ENCODE measurements around the gene CFAP68.

Gene CFAP68

GRCh38 chr11:111838054-111838453 is 41.3 kb upstream of the CFAP68 start:
- no peak for TF ChIP-seq CTCF (conservative IDR thresholded peaks at IDR 0.05)
- H3K27ac ChIP-seq = no peak overlapping the region

- no peak for TF ChIP-seq CTCF (conservative IDR thresholded peaks at IDR 0.05)
Measured at GRCh38 chr11:111840143-111840542, 39.2 kb upstream of the CFAP68 start.

GRCh38 chr11:111841370-111842053 is 37.8 kb upstream of the CFAP68 start:
- peak overlapping the region; percentile 63 for H3K27ac ChIP-seq
- peak; percentile 93 for TF ChIP-seq CTCF (conservative IDR thresholded peaks at IDR 0.05)

More at GRCh38 chr11:111840143-111840542, 39.2 kb upstream of the CFAP68 start:
- H3K27ac ChIP-seq = peak overlapping the region; percentile 63

GRCh38 chr11:111843661-111844060 is 35.7 kb upstream of the CFAP68 start:
- no peak overlapping the region for H3K27ac ChIP-seq
- TF ChIP-seq CTCF (conservative IDR thresholded peaks at IDR 0.05) = no peak

- no peak overlapping the region for H3K27ac ChIP-seq
- TF ChIP-seq CTCF (conservative IDR thresholded peaks at IDR 0.05) = no peak
Measured at GRCh38 chr11:111845276-111846028, 33.9 kb upstream of the CFAP68 start.

GRCh38 chr11:111846063-111846462 is 33.3 kb upstream of the CFAP68 start:
- no peak for TF ChIP-seq CTCF (conservative IDR thresholded peaks at IDR 0.05)
- no peak overlapping the region for H3K27ac ChIP-seq

GRCh38 chr11:111846636-111847035 is 32.7 kb upstream of the CFAP68 start:
- TF ChIP-seq CTCF (conservative IDR thresholded peaks at IDR 0.05) = no peak
- H3K27ac ChIP-seq = no peak overlapping the region

Data from VCaP (cell line).